Gastroesophageal sphincter (tissue), 4 donors: ENCODE measurements around the gene GCDH. TPM values are rescaled to one million over a fixed set of nuclear protein-coding genes. Genes with fewer than 3 reads are reported as not detected.

Experiments
- ATAC-seq: fragments of 150-250 bp; one replicate; pipeline ENCODE4 v1.9.1; 2016; ENCODE audit warnings: mild to moderate bottlenecking, moderate library complexity
- H3K27ac ChIP-seq, 4 donors: fragments of 200-600 bp; sonication (generic) in 3 of 4; 1 replicate in 3 of 4; 2 replicates in 1 of 4; pipeline ENCODE4 v1.5.1; 2016 to 2019
- H3K27me3 ChIP-seq: fragments of 200-600 bp; sonication (generic); one replicate; pipeline ENCODE4 v1.5.1; 2019
- H3K36me3 ChIP-seq, 2 donors: fragments of 200-600 bp; sonication (generic); one replicate each; pipeline ENCODE4 v1.5.1; 2019; ENCODE audit warnings: control low read depth in 1 of 2
- H3K4me1 ChIP-seq, 3 donors: fragments of 200-600 bp; sonication (generic); 1 replicate in 2 of 3; 2 replicates in 1 of 3; pipeline ENCODE4 v1.5.1; 2016 to 2019; ENCODE audit warnings: control low read depth in 2 of 3
- H3K4me3 ChIP-seq, 2 donors: fragments of 200-600 bp; sonication (generic); one replicate each; pipeline ENCODE4 v1.5.1; 2019; ENCODE audit warnings: mild to moderate bottlenecking in 1 of 2, moderate library complexity in 1 of 2
- H3K9me3 ChIP-seq, 3 donors: fragments of 200-600 bp; sonication (generic); one replicate each; pipeline ENCODE4 v1.5.1; 2017 to 2019; ENCODE audit warnings: control low read depth in 2 of 3
- EP300 ChIP-seq: sonication (generic); formaldehyde crosslinking; IDR thresholded peaks from one replicate; pipeline ENCODE4 v1.6.1; 2017; ENCODE audit warnings: antibody characterized with exemption, mild to moderate bottlenecking
- POLR2A ChIP-seq, 2 donors: fragments of 450-650 bp; IDR thresholded peaks; one replicate each; pipeline ENCODE4 v1.6.1; 2017; ENCODE audit warnings: antibody characterized with exemption in 2 of 2, mild to moderate bottlenecking in 2 of 2, moderate library complexity in 1 of 2
- POLR2AphosphoS5 ChIP-seq: sonication (generic); formaldehyde crosslinking; IDR thresholded peaks from one replicate; pipeline ENCODE4 v1.6.1; 2017; ENCODE audit warnings: antibody characterized with exemption
- WGBS, 2 donors: methylation state at CpG; one replicate each; pipeline ENCODE4 v1.1.5; 2018; ENCODE audit warnings: low coverage in 1 of 2; 5-methylcytosine and 5-hydroxymethylcytosine counted together
- total RNA-seq, 4 donors: library from RNA; depleted of rRNA; stranded (reverse); fragments of >200 nt; gene quantifications; one replicate each; pipeline ENCODE4 v1.1.0, GENCODE V29; 2016
- TF ChIP-seq, protein P1 (sequence below), 4 experiments: fragments of 200-600 bp in 2 of 4; fragments of 450-650 bp in 2 of 4; sonication (generic) in 1 of 4; IDR thresholded peaks; one replicate each; pipeline ENCODE4 v1.5.1; 2017 to 2019; ENCODE audit warnings: antibody characterized with exemption in 4 of 4, mild to moderate bottlenecking in 2 of 4, moderate library complexity in 2 of 4

The GCDH gene
- total RNA-seq, 4 donors from 2014 or later = 46.7 to 87.6 (median 56.3) TPM

GRCh38 chr19:12921047-12921446, 30.1 kb downstream of the GCDH start:
- H3K4me1 ChIP-seq = peaks cover 0 to 14% (median 0%) of the 10 kb centered on the region in 3 donors
- TF ChIP-seq, protein P1, sequence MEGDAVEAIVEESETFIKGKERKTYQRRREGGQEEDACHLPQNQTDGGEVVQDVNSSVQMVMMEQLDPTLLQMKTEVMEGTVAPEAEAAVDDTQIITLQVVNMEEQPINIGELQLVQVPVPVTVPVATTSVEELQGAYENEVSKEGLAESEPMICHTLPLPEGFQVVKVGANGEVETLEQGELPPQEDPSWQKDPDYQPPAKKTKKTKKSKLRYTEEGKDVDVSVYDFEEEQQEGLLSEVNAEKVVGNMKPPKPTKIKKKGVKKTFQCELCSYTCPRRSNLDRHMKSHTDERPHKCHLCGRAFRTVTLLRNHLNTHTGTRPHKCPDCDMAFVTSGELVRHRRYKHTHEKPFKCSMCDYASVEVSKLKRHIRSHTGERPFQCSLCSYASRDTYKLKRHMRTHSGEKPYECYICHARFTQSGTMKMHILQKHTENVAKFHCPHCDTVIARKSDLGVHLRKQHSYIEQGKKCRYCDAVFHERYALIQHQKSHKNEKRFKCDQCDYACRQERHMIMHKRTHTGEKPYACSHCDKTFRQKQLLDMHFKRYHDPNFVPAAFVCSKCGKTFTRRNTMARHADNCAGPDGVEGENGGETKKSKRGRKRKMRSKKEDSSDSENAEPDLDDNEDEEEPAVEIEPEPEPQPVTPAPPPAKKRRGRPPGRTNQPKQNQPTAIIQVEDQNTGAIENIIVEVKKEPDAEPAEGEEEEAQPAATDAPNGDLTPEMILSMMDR (IDR thresholded peaks at IDR 0.05) = no peak
- TF ChIP-seq POLR2A (IDR thresholded peaks at IDR 0.05) (no peak), POLR2AphosphoS5 (no peak), EP300 (no peak)
- no peak for ATAC-seq
- 37% methylated on average over 2 of the region's 3 CpGs; no CpG with 5 or more reads in 1 of the 2 donors for WGBS, 2 donors
- no peaks in the 10 kb centered on the region for H3K9me3 ChIP-seq
- H3K27ac ChIP-seq = no peak overlapping the region
- peaks cover 0 to 41% of the 10 kb centered on the region in 2 donors for H3K36me3 ChIP-seq
- no peak overlapping the region for H3K4me3 ChIP-seq
- H3K27me3 ChIP-seq = no peaks in the 10 kb centered on the region

DNA sequence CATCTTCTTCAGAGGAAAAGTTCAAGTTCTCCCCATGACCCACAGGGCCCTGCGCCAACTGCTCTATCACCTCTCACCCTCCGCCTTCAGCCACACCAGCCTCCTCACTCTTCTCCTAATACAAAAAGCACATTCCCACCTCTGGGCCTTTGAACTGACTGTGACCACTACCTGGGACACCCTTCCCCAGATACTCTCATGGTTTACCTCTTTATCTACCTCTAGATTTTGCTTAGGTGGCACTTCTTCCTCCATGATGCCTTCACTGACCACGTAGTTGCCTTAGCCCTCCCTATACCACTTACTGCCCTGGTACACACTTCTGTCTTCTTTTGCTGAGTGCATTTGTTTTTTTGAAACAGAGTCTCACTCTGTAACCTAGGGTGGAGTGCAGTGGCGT, 32.0 kb downstream of the GCDH start:
- no peak for ATAC-seq
- Histone ChIP-seq H3K27ac (no peak overlapping the region), H3K9me3 (no peaks in the 10 kb centered on the region), H3K36me3 (peaks cover 0 to 60% of the 10 kb centered on the region in 2 donors), H3K4me1 (peaks cover 0 to 14% (median 0%) of the 10 kb centered on the region in 3 donors), H3K27me3 (no peaks in the 10 kb centered on the region), H3K4me3 (no peak overlapping the region)
- no peak for TF ChIP-seq POLR2AphosphoS5
- no peak for TF ChIP-seq POLR2A (IDR thresholded peaks at IDR 0.05)
- TF ChIP-seq, protein P1 (IDR thresholded peaks at IDR 0.05) = no peak
- no peak for TF ChIP-seq EP300
- WGBS, 2 donors = 89 to 92% methylated on average over 2 to 4 of the region's 4 CpGs

- H3K27me3 ChIP-seq = no peaks in the 10 kb centered on the region
- 98 to 100% methylated on average over 2 to 14 of the region's 29 CpGs for WGBS, 2 donors
- no peak for TF ChIP-seq EP300
- TF ChIP-seq, protein P1 (IDR thresholded peaks at IDR 0.05) = no peak
- no peak for TF ChIP-seq POLR2A (IDR thresholded peaks at IDR 0.05)
- no peak for TF ChIP-seq POLR2AphosphoS5
- ATAC-seq = no peak
- H3K27ac ChIP-seq = no peak overlapping the region
- H3K4me1 ChIP-seq = peaks cover 0 to under 1% (median 0%) of the 10 kb centered on the region in 3 donors
- peaks cover 0 to 78% of the 10 kb centered on the region in 2 donors for H3K36me3 ChIP-seq
- H3K9me3 ChIP-seq = no peaks in the 10 kb centered on the region
- H3K4me3 ChIP-seq = no peak overlapping the region
These were observed 33.8 kb downstream of the GCDH start for GRCh38 chr19:12924621-12925310.

- ATAC-seq = no peak
- H3K36me3 ChIP-seq = peaks cover 0 to 56% of the 10 kb centered on the region in 2 donors
- no peak overlapping the region for H3K27ac ChIP-seq
- H3K9me3 ChIP-seq = no peaks in the 10 kb centered on the region
- no peak overlapping the region for H3K4me3 ChIP-seq
- no peaks in the 10 kb centered on the region for H3K27me3 ChIP-seq
- 96% methylated on average over 4 of the region's 19 CpGs; no CpG with 5 or more reads in 1 of the 2 donors for WGBS, 2 donors
- peaks cover 3 to 28% (median 7%) of the 10 kb centered on the region in 3 donors for H3K4me1 ChIP-seq
- TF ChIP-seq POLR2AphosphoS5 (no peak), POLR2A (IDR thresholded peaks at IDR 0.05) (no peak), EP300 (no peak)
- TF ChIP-seq, protein P1 (IDR thresholded peaks at IDR 0.05) = no peak
These were observed 39.2 kb downstream of the GCDH start for GRCh38 chr19:12930002-12930645.
